ENCODE data around the gene CYB5D1.

The CYB5D1 gene

DNA sequence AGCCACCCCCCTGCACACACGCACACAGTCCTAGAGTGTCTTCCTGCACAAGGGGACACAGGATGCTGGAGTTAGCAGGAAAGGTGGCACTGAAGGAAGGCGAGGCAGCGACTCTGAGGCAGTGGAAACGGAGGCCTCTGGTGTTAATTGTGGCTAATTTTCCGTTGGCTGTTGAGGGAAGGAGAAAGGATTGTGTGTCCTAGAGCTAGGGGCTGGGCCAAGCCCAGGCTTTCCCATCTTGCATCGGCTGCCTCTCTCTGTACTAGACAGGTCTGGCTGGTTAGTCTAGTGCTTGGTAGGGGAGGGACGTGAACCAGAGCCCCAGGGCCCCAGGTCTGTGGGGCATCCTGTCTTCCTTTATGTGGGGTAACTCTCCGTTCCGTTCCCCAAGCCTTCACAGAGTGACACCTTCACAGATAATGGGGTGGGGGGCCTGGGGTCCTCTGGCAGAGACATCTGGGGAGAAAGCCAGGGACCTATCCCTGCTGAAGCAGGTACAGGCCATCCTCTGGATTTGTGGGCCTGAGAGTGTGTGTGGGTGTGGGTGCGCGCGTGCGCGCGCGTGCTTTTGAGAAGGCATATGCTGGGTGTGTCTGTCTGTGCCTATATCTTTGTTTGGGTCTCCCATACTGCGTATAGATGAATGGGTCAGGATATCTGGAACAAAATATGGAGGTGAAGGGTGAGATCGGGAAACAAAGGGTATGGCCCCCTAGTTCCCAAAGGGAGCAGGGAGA lies 30.5 kb downstream of the CYB5D1 start, which contains the start of gene CHD3:
CHD3 (plus strand) TSS at position 606 of the 737 bp plus-strand sequence. CDS start 212 bp downstream, outside the sequence.
- TF ChIP-seq GATA3 (IDR thresholded peaks at IDR 0.05; ENCODE audit: low read depth, low read length) (no peak), GATA2 (IDR thresholded peaks at IDR 0.05; ENCODE audit: low read depth, low read length) (no peak)

DNA sequence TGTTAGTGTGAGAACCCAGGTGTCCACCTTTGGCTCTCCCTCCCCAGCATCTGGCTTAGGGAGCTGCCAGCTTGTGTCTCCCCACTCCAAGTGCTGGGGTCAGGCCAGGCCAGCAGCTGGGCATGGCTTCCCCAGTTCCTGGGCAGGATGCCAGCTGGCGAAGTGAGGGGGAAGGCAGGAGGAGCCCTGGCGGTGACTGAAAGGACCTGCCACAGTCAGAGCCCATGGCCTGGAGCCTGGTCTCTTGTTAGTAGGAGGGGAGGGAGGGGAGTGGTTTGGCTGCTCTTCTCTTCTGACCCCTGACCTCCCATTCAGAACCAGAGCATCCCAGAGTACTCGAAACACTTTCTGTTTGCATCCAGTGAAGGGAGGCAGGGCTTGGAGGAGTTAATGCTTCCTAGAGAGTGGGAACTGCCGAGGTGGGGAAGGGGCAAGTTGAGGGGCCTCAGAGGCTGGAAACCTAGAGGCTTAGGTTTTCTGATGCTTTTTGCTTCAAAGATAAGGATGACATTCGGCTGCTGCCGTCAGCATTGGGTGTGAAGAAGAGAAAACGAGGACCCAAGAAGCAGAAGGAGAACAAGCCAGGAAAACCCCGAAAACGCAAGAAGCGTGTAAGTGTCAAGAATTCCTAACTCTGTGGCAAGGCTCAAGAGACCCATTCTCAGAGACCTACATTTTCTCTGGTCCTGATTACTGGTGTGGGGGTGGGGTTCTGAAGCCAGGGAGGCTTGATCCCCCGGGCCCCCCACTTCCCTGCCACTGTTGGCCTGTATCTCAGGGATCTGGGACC lies 31.6 kb downstream of the CYB5D1 start:
- no peak for TF ChIP-seq GATA2 (IDR thresholded peaks at IDR 0.05; ENCODE audit: low read depth, low read length)
- TF ChIP-seq GATA3 (IDR thresholded peaks at IDR 0.05; ENCODE audit: low read depth, low read length), result no peak

DNA sequence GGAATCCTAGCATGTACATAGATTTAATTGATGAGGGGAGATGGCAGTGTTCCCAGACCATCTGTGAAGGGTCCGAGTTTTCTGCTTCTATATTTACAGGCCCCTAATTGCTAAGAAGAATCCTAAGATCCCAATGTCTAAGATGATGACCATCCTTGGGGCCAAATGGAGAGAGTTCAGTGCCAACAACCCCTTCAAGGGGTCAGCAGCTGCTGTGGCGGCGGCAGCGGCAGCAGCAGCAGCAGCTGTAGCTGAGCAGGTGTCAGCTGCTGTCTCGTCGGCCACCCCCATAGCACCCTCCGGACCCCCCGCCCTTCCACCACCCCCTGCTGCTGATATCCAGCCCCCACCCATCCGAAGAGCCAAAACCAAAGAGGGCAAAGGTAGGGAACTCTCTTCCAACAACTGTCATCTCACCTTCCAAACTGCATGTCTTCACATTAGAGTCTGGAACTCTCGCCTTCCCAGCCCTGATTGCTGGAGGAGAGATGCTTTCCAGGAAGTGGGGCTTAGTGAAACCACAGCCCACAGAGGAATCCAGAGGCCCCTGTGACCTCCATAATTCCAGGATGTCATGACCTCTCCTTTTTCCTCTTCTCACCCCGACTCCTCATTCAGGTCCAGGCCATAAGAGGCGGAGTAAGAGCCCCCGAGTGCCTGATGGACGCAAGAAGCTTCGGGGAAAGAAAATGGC lies 35.5 kb downstream of the CYB5D1 start:
- TF ChIP-seq GATA3 (IDR thresholded peaks at IDR 0.05; ENCODE audit: low read depth, low read length), result no peak
- no peak for TF ChIP-seq GATA2 (IDR thresholded peaks at IDR 0.05; ENCODE audit: low read depth, low read length)

- TF ChIP-seq GATA2 (IDR thresholded peaks at IDR 0.05; ENCODE audit: low read depth, low read length), result no peak
- no peak for TF ChIP-seq GATA3 (IDR thresholded peaks at IDR 0.05; ENCODE audit: low read depth, low read length)
Observed at GRCh38 chr17:7894226-7894625, 36.4 kb downstream of the CYB5D1 start.

DNA sequence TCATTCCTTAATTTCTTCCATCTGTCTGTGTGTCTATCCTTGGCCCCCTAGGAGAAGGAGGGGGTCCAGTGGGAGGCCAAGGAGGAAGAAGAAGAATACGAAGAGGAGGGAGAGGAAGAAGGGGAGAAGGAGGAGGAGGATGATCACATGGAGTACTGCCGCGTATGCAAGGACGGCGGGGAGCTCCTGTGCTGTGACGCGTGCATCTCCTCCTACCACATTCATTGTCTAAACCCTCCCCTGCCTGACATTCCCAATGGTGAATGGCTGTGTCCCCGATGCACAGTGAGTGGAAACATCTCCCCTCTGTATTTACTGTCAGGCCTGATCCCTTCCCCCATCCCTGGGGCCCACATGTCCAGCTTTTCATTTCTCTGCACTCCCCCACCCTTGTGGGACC lies 37.1 kb downstream of the CYB5D1 start:
- TF ChIP-seq GATA2 (IDR thresholded peaks at IDR 0.05; ENCODE audit: low read depth, low read length) (no peak), GATA3 (IDR thresholded peaks at IDR 0.05; ENCODE audit: low read depth, low read length) (no peak)

DNA sequence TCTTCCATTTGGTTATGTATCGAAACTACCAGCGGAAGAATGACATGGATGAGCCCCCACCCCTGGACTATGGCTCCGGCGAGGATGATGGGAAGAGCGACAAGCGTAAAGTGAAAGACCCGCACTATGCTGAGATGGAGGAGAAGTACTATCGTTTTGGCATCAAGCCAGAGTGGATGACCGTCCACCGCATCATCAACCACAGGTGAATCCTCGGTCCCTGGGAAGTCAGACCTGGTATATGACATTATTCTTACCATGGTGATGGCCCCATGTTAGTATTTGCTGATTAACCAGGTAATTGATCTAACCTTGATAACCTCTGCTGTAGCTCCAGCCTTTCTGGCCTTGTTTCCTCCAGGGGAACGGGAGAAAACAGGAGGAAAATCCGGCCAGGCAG lies 39.3 kb downstream of the CYB5D1 start:
- TF ChIP-seq GATA3 (IDR thresholded peaks at IDR 0.05; ENCODE audit: low read depth, low read length) (no peak), GATA2 (IDR thresholded peaks at IDR 0.05; ENCODE audit: low read depth, low read length) (no peak)

GRCh38 chr17:7897773-7898172 lies 40.0 kb downstream of the CYB5D1 start:
- TF ChIP-seq GATA2 (IDR thresholded peaks at IDR 0.05; ENCODE audit: low read depth, low read length), result no peak
- TF ChIP-seq GATA3 (IDR thresholded peaks at IDR 0.05; ENCODE audit: low read depth, low read length), result no peak

DNA sequence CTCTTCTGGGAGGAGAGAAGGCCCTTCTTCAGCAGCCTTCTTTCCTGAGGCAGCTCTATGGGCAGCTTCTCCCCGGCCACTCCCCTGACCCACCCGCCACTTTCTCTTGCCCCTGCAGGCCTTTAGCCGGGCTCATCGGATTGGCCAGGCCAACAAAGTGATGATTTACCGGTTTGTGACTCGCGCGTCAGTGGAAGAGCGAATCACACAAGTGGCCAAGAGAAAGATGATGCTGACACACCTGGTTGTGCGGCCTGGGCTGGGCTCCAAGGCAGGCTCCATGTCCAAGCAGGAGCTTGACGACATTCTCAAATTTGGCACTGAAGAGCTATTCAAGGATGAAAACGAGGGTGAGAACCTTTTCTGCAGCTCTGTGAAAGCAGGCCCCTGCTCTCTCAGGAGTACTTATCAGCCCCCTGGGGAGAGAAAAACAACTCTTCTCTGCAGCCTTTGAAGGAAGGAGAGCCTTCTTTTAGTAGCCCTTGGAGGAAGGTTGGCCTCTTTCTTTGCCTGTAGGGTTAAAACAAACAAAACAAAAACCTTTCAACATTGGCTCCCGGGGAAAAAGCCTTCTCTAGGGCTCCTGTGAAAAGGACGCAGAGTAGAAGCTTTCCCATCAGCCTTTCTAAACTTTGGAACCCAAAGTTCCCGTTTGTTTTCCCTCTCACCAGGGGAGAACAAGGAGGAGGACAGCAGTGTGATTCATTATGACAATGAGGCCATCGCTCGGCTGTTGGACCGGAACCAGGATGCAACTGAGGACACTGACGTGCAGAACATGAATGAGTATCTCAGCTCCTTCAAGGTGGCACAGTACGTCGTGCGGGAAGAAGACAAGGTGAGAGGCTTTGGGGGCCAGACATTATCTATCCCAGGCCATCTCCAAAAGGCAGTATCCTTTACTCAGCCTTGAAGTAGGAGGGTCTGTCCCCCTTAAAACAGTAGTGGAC lies 45.6 kb downstream of the CYB5D1 start:
- TF ChIP-seq GATA2 (IDR thresholded peaks at IDR 0.05; ENCODE audit: low read depth, low read length) (no peak), GATA3 (IDR thresholded peaks at IDR 0.05; ENCODE audit: low read depth, low read length) (no peak)

- no peak for TF ChIP-seq GATA3 (IDR thresholded peaks at IDR 0.05; ENCODE audit: low read depth, low read length)
- TF ChIP-seq GATA2 (IDR thresholded peaks at IDR 0.05; ENCODE audit: low read depth, low read length), result no peak
Observed at GRCh38 chr17:7909089-7909488, 51.3 kb downstream of the CYB5D1 start.

- no peak for TF ChIP-seq GATA3 (IDR thresholded peaks at IDR 0.05; ENCODE audit: low read depth, low read length)
- no peak for TF ChIP-seq GATA2 (IDR thresholded peaks at IDR 0.05; ENCODE audit: low read depth, low read length)
Observed at GRCh38 chr17:7910281-7910680, 52.5 kb downstream of the CYB5D1 start.

- TF ChIP-seq GATA2 (IDR thresholded peaks at IDR 0.05; ENCODE audit: low read depth, low read length) (no peak), GATA3 (IDR thresholded peaks at IDR 0.05; ENCODE audit: low read depth, low read length) (no peak)
Observed at GRCh38 chr17:7910711-7911110, 52.9 kb downstream of the CYB5D1 start.

DNA sequence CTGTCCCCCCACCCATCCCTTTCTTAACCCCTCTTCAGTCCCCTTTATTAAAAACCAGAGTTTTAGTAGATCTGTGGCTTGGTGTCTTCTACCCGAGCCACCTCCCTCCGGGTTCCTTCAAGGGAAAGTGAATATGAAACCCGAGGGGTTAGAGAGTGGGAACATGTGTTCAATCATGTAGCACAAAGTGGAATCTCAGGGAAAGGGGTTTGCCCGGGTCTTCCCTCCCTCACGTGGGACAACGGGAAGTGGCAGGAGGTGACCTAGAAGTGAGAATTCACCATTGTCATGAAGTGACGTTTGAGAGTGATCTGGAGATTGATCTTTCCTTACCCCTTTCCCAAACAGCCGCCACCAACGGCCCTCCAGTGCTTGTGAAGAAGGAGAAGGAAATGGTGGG lies 53.3 kb downstream of the CYB5D1 start:
- TF ChIP-seq GATA2 (IDR thresholded peaks at IDR 0.05; ENCODE audit: low read depth, low read length) (no peak), GATA3 (IDR thresholded peaks at IDR 0.05; ENCODE audit: low read depth, low read length) (no peak)

Data from SH-SY5Y (cell line).